Upper lobe of right lung (tissue), 1 donor: ENCODE measurements around the gene GLS. TPM values are rescaled to one million over a fixed set of nuclear protein-coding genes. Genes with fewer than 3 reads are reported as not detected.

ENCODE experiments used
- ATAC-seq: fragments of 200-7000 bp; cut with Tn5 transposase; one replicate; pipeline ENCODE4 v1.9.1; 2020; ENCODE audit warnings: mild to moderate bottlenecking, moderate library complexity
- DNase-seq: peaks from one replicate; pipeline ENCODE4 v3.0.0-alpha.2; 2020
- H3K27ac ChIP-seq: fragments of 200-600 bp; one replicate; pipeline ENCODE4 v1.8.0; 2022
- H3K27me3 ChIP-seq: fragments of 200-600 bp; one replicate; pipeline ENCODE4 v1.8.0; 2022; ENCODE audit warnings: mild to moderate bottlenecking
- H3K36me3 ChIP-seq: fragments of 200-600 bp; one replicate; pipeline ENCODE4 v1.8.0; 2022
- H3K4me1 ChIP-seq: fragments of 200-600 bp; one replicate; pipeline ENCODE4 v1.8.0; 2022
- H3K4me3 ChIP-seq: fragments of 200-600 bp; one replicate; pipeline ENCODE4 v1.8.0; 2022; ENCODE audit warnings: mild to moderate bottlenecking
- H3K9me3 ChIP-seq: fragments of 200-600 bp; one replicate; pipeline ENCODE4 v1.8.0; 2022
- intact Hi-C: fragments of 100-400 bp; cut with DNase I; formaldehyde crosslinking; loops from one replicate; pipeline ENCODE4 v1.11.0; 2022
- total RNA-seq: library from RNA; stranded (reverse); fragmentation: NEBNext Ultra II Directional; extraction: Animal tissue kit (Norgen Biotek cat#: 25700); gene quantifications from one replicate; pipeline ENCODE4 v1.2.1, GENCODE V29; 2021
- TF ChIP-seq, protein P1 (sequence below): fragments of 200-600 bp; IDR thresholded peaks from one replicate; pipeline ENCODE4 v1.8.0; 2022; ENCODE audit warnings: antibody characterized with exemption
- donor health status: DM: no; HTN: yes; CAD: no; lungs with severe emphysema.

GLS gene
- total RNA-seq, 1 donor from 2014 or later, result 209 TPM

DNA sequence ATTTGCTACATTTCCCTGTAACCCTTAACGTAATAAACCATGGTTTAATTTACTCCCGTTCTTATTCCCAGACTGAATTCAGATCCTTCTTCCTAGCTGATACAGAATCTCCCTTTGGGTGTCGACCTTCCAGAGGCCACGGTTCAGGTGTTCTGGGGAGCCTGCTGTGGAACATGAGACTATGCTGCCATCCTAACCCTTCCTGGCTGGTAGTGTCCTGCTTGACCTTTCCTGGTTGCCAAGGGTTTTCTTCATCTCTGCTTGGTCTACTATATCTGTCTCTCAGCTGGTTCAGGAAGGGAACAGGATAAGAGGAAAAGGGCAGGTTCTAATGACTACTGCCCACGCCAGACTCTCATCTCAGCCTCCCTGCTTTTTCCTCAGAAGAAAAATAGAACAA lies 96.9 kb downstream of the GLS start:
- Histone ChIP-seq H3K4me3 (no peak overlapping the region), H3K27me3 (no peaks in the 10 kb centered on the region), H3K4me1 (peaks cover 41% of the 10 kb centered on the region), H3K27ac (no peak overlapping the region), H3K36me3 (peaks cover 97% of the 10 kb centered on the region), H3K9me3 (no peaks in the 10 kb centered on the region)
- TF ChIP-seq, protein P1, sequence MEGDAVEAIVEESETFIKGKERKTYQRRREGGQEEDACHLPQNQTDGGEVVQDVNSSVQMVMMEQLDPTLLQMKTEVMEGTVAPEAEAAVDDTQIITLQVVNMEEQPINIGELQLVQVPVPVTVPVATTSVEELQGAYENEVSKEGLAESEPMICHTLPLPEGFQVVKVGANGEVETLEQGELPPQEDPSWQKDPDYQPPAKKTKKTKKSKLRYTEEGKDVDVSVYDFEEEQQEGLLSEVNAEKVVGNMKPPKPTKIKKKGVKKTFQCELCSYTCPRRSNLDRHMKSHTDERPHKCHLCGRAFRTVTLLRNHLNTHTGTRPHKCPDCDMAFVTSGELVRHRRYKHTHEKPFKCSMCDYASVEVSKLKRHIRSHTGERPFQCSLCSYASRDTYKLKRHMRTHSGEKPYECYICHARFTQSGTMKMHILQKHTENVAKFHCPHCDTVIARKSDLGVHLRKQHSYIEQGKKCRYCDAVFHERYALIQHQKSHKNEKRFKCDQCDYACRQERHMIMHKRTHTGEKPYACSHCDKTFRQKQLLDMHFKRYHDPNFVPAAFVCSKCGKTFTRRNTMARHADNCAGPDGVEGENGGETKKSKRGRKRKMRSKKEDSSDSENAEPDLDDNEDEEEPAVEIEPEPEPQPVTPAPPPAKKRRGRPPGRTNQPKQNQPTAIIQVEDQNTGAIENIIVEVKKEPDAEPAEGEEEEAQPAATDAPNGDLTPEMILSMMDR, result no peak
- ATAC-seq (no peak), DNase-seq (no peak)
- intact Hi-C loops, result no loop called here

- peaks cover 38% of the 10 kb centered on the region for H3K4me1 ChIP-seq
- no peak for ATAC-seq
- no peak overlapping the region for H3K4me3 ChIP-seq
- no peaks in the 10 kb centered on the region for H3K27me3 ChIP-seq
- peaks cover 98% of the 10 kb centered on the region for H3K36me3 ChIP-seq
- H3K27ac ChIP-seq, result no peak overlapping the region
- intact Hi-C loops, result no loop called here
- TF ChIP-seq, protein P1, result no peak
- DNase-seq, result no peak
- H3K9me3 ChIP-seq, result no peaks in the 10 kb centered on the region
Observed at GRCh38 chr2:190978389-190979053, 97.9 kb downstream of the GLS start.

- intact Hi-C loops, result loop anchor here (10.0 kb wide), 1 partner anchor 45 kb away; no protein-coding TSS in a partner anchor
- DNase-seq (peak; percentile 86), ATAC-seq (peak; percentile 93)
- Histone ChIP-seq H3K27me3 (no peaks in the 10 kb centered on the region), H3K9me3 (no peaks in the 10 kb centered on the region), H3K36me3 (peaks cover 98% of the 10 kb centered on the region), H3K4me1 (peaks cover 23% of the 10 kb centered on the region), H3K27ac (peak overlapping the region; percentile 77), H3K4me3 (no peak overlapping the region)
- TF ChIP-seq, protein P1, result no peak
Observed at GRCh38 chr2:190979906-190980629, 99.4 kb downstream of the GLS start.

GRCh38 chr2:190980630-190981209 lies 100.1 kb downstream of the GLS start:
- TF ChIP-seq, protein P1, result no peak
- Histone ChIP-seq H3K36me3 (peaks cover 98% of the 10 kb centered on the region), H3K27me3 (no peaks in the 10 kb centered on the region), H3K27ac (peak overlapping the region; percentile 77), H3K4me1 (peaks cover 21% of the 10 kb centered on the region), H3K4me3 (no peak overlapping the region), H3K9me3 (no peaks in the 10 kb centered on the region)
- no peak for ATAC-seq
- intact Hi-C loops, result loop anchor here (10.0 kb wide), 1 partner anchor 46 kb away; no protein-coding TSS in a partner anchor
- DNase-seq, result no peak

GRCh38 chr2:190981333-190981732 lies 100.7 kb downstream of the GLS start:
- Histone ChIP-seq H3K27me3 (no peaks in the 10 kb centered on the region), H3K9me3 (no peaks in the 10 kb centered on the region), H3K36me3 (peaks cover 98% of the 10 kb centered on the region), H3K27ac (peak overlapping the region; percentile 77), H3K4me1 (peaks cover 21% of the 10 kb centered on the region), H3K4me3 (no peak overlapping the region)
- no peak for ATAC-seq
- TF ChIP-seq, protein P1, result no peak
- intact Hi-C loops, result loop anchor here (10.0 kb wide), 1 partner anchor 47 kb away; no protein-coding TSS in a partner anchor
- no peak for DNase-seq
